Endodermal cell (in vitro differentiated cells): ENCODE results near the gene TMIGD3. TPM values are rescaled to one million over a fixed set of nuclear protein-coding genes. Genes with fewer than 3 reads are reported as not detected.

ENCODE experiments used
- DNase-seq: peaks from one replicate; pipeline ENCODE4 v3.0.0-alpha.2; 2017
- H3K27ac ChIP-seq: 2 replicates; pipeline ENCODE4 v1.5.1; 2013; ENCODE audit warnings: mild to moderate bottlenecking, low read depth, low read length, moderate library complexity
- H3K27me3 ChIP-seq: 2 replicates; pipeline ENCODE4 v1.6.1; 2013; ENCODE audit warnings: mild to moderate bottlenecking, low read length, moderate library complexity; ENCODE audit not compliant: insufficient read depth, control insufficient read depth, poor library complexity, severe bottlenecking
- H3K36me3 ChIP-seq: 2 replicates; pipeline ENCODE4 v1.7.0; 2013; ENCODE audit warnings: mild to moderate bottlenecking, low read length, moderate library complexity; ENCODE audit not compliant: control insufficient read depth, insufficient read depth
- H3K4me1 ChIP-seq: one replicate; pipeline ENCODE4 v1.7.0; 2013; ENCODE audit warnings: low read length; ENCODE audit not compliant: control insufficient read depth, insufficient read depth
- H3K4me3 ChIP-seq: 2 replicates; pipeline ENCODE4 v1.5.1; 2013; ENCODE audit warnings: mild to moderate bottlenecking, low read length, moderate library complexity
- H3K9ac ChIP-seq: 2 replicates; pipeline ENCODE4 v1.6.1; 2013; ENCODE audit warnings: mild to moderate bottlenecking, low read length, moderate library complexity; ENCODE audit not compliant: poor library complexity, severe bottlenecking; ENCODE audit errors: extremely low read depth
- H3K9me3 ChIP-seq: 2 replicates; pipeline ENCODE4 v1.6.1; 2013; ENCODE audit warnings: mild to moderate bottlenecking, low read length, moderate library complexity; ENCODE audit not compliant: control insufficient read depth
- H3K27ac Mint-ChIP-seq: 2 replicates; pipeline ENCODE4 v1.8.0; 2020; ENCODE audit warnings: mixed read lengths
- H3K27me3 Mint-ChIP-seq: 2 replicates; pipeline ENCODE4 v1.8.0; 2021; ENCODE audit warnings: mild to moderate bottlenecking, mixed read lengths; ENCODE audit not compliant: insufficient read depth
- H3K36me3 Mint-ChIP-seq: 2 replicates; pipeline ENCODE4 v1.8.0; 2020; ENCODE audit warnings: low read depth, mixed read lengths
- H3K4me1 Mint-ChIP-seq: 2 replicates; pipeline ENCODE4 v1.8.0; 2020; ENCODE audit warnings: mixed read lengths
- H3K4me3 Mint-ChIP-seq: 2 replicates; pipeline ENCODE4 v1.8.0; 2020; ENCODE audit warnings: mild to moderate bottlenecking, moderate library complexity, mixed read lengths
- H3K9me3 Mint-ChIP-seq: 2 replicates; pipeline ENCODE4 v1.8.0; 2020; ENCODE audit warnings: mild to moderate bottlenecking, mixed read lengths
- CTCF ChIP-seq: fragments of 200-600 bp; sonication (generic); conservative IDR thresholded peaks from 2 replicates; pipeline ENCODE4 v1.5.0; 2021; ENCODE audit warnings: antibody characterized with exemption, mild to moderate bottlenecking
- WGBS, 2 experiments: methylation state at CpG; one replicate each; pipeline versions ENCODE4 v1.1.5 to v1.1.7; 2013; ENCODE audit warnings: missing lambda C conversion rate in 2 of 2, mixed read lengths in 1 of 2; ENCODE audit not compliant: insufficient coverage in 1 of 2, insufficient read length in 1 of 2; 5-methylcytosine and 5-hydroxymethylcytosine counted together
- total RNA-seq, 2 donors: library from RNA; stranded (reverse); fragmentation: NEBNext Ultra II Directional in 1 of 2; extraction: Animal tissue kit (Norgen Biotek cat#: 25700) in 1 of 2; gene quantifications; 2 replicates in 1 of 2; 3 replicates in 1 of 2; pipeline ENCODE4 v1.2.1, GENCODE V29; 2021

TMIGD3 gene
- total RNA-seq, 2 donors from 2014 or later, result not detected

- peaks cover 4% of the 10 kb centered on the region for H3K27me3 Mint-ChIP-seq
- H3K27ac ChIP-seq, result no peak overlapping the region
- DNase-seq, result no peak
- no peak overlapping the region for H3K27ac Mint-ChIP-seq
- no peak overlapping the region for H3K4me3 Mint-ChIP-seq
- no peaks in the 10 kb centered on the region for H3K9me3 ChIP-seq
- H3K36me3 Mint-ChIP-seq, result no peaks in the 10 kb centered on the region
- H3K4me1 ChIP-seq, result no peaks in the 10 kb centered on the region
- TF ChIP-seq CTCF, result no peak
- H3K27me3 ChIP-seq, result no peaks in the 10 kb centered on the region
- no peaks in the 10 kb centered on the region for H3K36me3 ChIP-seq
- no peak overlapping the region for H3K9ac ChIP-seq
- no peaks in the 10 kb centered on the region for H3K4me1 Mint-ChIP-seq
- H3K4me3 ChIP-seq, result no peak overlapping the region
- H3K9me3 Mint-ChIP-seq, result no peaks in the 10 kb centered on the region
Observed at GRCh38 chr1:111484391-111485026, 18.9 kb downstream of the TMIGD3 start.

GRCh38 chr1:111483876-111484275 lies 19.6 kb downstream of the TMIGD3 start:
- TF ChIP-seq CTCF, result no peak
- Histone ChIP-seq H3K9me3 (no peaks in the 10 kb centered on the region), H3K27ac (no peak overlapping the region), H3K36me3 (no peaks in the 10 kb centered on the region), H3K4me1 (no peaks in the 10 kb centered on the region), H3K27me3 (no peaks in the 10 kb centered on the region), H3K4me3 (no peak overlapping the region), H3K9ac (no peak overlapping the region)
- no peak overlapping the region for H3K4me3 Mint-ChIP-seq
- H3K27me3 Mint-ChIP-seq, result peaks cover 4% of the 10 kb centered on the region
- H3K27ac Mint-ChIP-seq, result no peak overlapping the region
- no peaks in the 10 kb centered on the region for H3K36me3 Mint-ChIP-seq
- no peaks in the 10 kb centered on the region for H3K4me1 Mint-ChIP-seq
- DNase-seq, result no peak
- 85 to 100% methylated on average over 1 to 2 of the region's 2 CpGs for WGBS, 2 experiments
- no peaks in the 10 kb centered on the region for H3K9me3 Mint-ChIP-seq

- H3K4me1 ChIP-seq, result no peaks in the 10 kb centered on the region
- H3K27ac ChIP-seq, result no peak overlapping the region
- Mint-ChIP-seq H3K4me3 (no peak overlapping the region), H3K4me1 (no peaks in the 10 kb centered on the region), H3K36me3 (no peaks in the 10 kb centered on the region), H3K27me3 (peaks cover 4% of the 10 kb centered on the region), H3K9me3 (no peaks in the 10 kb centered on the region), H3K27ac (no peak overlapping the region)
- DNase-seq, result no peak
- H3K4me3 ChIP-seq, result no peak overlapping the region
- H3K9ac ChIP-seq, result no peak overlapping the region
- H3K36me3 ChIP-seq, result no peaks in the 10 kb centered on the region
- 79 to 100% methylated on average over 1 to 3 of the region's 3 CpGs for WGBS, 2 experiments
- TF ChIP-seq CTCF, result no peak
- no peaks in the 10 kb centered on the region for H3K27me3 ChIP-seq
- H3K9me3 ChIP-seq, result no peaks in the 10 kb centered on the region
Observed at GRCh38 chr1:111483166-111483565, 20.3 kb downstream of the TMIGD3 start.
